ENCODE measurements around the gene FUZ. TPM values are rescaled to one million over a fixed set of nuclear protein-coding genes. Genes with fewer than 3 reads are reported as not detected.
A peak's percentile ranks its signal among the peaks of the same experiment; 100 is the strongest.

FUZ gene, protein sequence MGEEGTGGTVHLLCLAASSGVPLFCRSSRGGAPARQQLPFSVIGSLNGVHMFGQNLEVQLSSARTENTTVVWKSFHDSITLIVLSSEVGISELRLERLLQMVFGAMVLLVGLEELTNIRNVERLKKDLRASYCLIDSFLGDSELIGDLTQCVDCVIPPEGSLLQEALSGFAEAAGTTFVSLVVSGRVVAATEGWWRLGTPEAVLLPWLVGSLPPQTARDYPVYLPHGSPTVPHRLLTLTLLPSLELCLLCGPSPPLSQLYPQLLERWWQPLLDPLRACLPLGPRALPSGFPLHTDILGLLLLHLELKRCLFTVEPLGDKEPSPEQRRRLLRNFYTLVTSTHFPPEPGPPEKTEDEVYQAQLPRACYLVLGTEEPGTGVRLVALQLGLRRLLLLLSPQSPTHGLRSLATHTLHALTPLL
- total RNA-seq = 10 to 100 TPM in 1 of 2 donors, 1 to 10 TPM in 1; 6.9 to 12.2 TPM
- long read RNA-seq, donor 1, partial matches to known transcripts = 0 of 8 reads
- long read RNA-seq, donor 1, other reads (novel, unspliced or antisense) = 3 of 8 reads
- long read RNA-seq, donor 2, transcript FUZ-201 (11 exons, 1,675 nt) = major isoform, 10 of 35 reads
- long read RNA-seq, donor 2, partial matches to known transcripts = 0 of 35 reads
- long read RNA-seq, donor 2, other reads (novel, unspliced or antisense) = 18 of 35 reads

DNA sequence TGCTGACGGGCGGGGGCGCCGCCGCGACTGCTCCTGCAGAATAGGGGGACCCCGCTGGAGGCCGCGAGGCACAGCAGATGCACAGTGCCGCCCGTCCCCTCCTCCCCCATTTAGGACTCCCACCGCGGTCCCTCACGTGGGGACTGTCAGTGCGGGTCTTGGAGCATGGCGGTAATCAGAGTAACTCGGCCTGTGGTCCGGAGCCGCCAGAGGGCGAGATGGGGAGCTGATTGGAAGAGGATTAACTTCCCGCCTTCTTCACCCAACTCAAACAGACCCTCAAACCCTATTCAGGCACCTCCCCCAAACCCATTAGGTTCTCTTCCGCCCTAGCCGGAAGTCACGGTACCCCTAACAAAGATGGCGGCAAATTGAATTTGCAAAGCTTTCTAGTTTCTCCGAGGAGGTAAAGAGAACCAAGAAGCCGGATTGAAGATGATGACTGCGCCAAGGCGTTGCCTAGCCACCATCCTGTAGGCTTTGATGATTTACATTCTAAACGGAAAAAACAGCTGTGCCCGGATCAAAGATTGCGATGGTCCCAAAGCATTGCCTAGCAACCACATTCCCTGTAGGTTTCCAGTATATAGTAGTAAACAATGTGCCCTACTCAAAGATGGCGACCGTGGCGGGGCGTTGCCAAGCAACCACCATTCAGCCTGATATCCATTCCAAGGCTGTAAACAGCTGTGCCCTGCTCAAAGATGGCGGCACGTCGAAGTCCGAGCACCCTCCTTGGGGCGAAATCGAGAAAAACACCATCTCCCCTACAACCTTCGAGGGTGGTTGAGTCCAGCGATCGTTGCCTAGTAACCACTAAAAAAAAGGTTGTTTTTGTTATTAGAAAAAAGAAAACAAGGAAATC, at the start of gene FUZ:
FUZ (minus strand) TSS at position 296 of the 865 bp plus-strand sequence; CDS start at position 110, 186 bp downstream.
- intact Hi-C loops (cut with DNase I) = no loop called here
- DNase-seq (ENCODE audit: low spot score) = peak; percentile 99

DNA sequence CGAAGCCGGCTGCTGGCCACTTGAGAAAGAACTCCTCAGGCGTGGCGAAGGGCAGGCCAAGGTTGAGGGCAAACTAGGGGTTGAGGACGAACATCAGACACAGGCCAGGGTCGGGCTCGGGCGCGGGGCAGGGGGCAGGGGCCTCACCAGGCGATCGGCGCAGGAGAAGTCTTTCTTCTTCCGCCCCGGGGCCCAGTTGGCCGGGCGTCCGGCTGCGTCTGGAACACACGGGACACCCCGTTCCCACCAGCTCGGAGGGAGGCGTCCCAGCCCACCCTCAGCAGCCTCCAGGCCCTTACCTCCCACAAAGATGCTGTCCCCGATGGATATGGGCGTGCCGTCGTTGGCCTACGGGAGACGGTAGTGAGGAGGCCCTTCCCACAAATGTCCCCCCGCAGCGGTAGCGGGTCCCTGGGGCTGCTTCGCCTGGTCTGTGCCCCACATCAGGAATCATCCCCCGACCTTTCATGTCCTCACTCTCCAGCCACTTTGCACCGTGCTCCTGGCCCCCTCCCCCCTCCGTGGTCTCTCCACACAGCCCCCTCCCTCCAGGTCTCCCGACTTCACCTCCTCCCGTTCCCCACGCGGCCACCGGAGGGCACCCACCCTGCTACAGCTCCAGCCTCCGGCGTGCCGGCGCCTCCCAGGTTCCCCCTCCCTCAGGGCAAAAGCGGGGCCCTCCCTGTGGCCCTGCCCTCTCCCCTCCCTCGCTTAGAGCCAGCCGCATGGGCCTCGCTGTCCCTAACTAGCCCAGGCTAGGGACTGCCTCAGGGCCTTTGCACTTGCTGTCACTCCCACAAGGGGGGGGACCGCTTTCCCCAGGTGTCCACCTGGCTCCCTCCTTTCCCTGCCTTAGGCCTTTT, 49.5 kb upstream of the FUZ start:
- intact Hi-C loops (cut with DNase I) = no loop called here
- DNase-seq (ENCODE audit: low spot score) = peak; percentile 82

DNA sequence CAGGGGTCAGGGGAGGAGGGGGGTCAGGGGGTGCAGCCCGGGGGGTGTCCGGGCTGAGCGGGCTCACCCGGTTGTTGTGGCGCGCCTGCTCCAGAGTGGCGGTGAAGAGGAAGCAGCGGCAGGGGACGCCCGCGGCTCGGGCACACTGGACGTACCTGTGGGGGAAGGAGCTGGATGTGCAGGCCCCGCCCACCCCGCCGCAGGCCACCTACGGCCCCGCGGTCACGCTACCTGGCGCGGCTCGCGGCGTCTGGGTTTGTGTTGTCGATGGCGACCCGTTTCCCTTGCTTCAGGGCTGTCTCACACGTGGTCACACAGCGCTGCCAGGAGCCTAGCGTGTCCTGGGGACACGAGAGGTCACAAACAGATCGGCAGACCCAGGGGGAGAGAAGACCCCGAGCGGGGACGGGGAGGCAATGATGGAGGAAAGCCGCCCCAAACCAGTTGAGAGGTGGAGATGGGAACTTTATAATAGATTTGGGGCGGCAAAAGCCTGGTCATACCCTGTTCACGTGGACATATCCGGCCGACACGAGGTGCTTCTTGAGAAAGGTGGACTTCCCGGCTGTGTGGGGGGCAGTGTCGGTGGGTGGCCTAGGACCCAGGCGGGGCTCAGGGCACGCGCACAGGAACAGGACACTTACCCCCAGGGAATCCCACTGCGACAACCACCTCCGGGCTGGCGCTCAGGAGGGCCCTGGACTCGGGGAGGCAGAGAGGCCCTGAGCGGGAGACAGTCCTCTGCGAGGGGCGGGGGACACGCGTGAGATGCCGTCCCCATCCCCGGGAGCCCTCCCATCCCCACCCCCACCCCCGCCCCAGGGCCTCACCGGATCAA, 48.7 kb upstream of the FUZ start:
- DNase-seq (ENCODE audit: low spot score) = peak; percentile 77
- intact Hi-C loops (cut with DNase I) = no loop called here

DNA sequence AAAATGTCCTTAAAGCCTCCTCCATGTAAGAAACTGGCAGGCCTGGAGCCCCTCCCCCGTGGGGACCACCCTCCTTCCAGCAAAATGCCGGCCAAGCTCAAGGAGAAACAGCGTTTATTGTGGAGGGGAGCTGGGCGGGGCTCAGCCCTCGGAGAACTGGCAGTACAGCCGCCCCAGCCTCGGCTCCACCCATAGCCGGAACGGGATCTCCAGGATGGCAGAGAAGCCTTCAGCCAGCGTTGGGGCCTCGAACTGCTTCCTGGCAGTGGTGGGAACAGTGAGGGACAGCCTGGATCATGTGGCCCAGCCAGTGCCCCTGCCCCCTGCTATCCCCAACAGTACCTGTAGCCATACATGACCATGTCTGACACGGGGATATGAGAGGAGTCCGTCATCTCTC, 48.0 kb upstream of the FUZ start:
- intact Hi-C loops (cut with DNase I) = no loop called here
- peak; percentile 84 for DNase-seq (ENCODE audit: low spot score)

DNA sequence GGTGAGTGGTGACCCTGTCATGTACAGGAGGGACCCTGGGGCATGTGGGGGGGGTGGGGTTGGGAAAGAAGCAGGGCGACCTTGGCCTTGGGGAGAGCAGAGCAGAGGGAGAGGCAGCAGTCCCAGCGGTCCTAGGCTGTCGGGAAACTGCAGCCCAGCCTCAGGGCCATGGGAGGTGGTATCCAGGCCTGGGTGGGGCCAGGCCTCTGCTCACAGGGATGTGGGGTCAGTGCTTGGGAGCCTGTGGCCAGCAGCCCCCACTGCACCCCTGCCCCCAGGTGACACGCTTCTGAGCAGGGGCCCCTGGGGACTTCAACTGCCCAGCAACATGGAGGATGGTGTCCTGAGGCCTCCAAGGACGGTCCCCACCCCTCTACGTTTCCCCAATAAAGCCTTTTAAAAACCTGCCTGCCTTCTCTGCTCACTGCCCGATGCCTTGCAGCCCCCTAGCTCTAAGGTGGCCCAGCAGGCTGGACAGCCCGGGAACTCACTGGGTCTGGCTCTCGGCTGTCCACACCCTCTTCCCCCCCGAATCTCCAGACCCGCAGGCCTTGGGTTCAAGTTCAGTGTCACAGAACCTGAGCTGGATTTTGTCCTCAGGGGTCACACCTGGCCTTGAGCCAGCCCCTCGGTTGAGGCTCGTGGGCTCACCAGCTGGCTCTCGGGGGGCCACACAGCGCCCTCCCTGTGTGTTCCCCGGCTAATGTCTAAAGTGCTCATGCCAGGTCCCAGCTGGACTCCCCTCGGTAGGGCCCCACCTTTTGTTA, 47.4 kb upstream of the FUZ start:
- intact Hi-C loops (cut with DNase I) = no loop called here
- no peak for DNase-seq (ENCODE audit: low spot score)

DNA sequence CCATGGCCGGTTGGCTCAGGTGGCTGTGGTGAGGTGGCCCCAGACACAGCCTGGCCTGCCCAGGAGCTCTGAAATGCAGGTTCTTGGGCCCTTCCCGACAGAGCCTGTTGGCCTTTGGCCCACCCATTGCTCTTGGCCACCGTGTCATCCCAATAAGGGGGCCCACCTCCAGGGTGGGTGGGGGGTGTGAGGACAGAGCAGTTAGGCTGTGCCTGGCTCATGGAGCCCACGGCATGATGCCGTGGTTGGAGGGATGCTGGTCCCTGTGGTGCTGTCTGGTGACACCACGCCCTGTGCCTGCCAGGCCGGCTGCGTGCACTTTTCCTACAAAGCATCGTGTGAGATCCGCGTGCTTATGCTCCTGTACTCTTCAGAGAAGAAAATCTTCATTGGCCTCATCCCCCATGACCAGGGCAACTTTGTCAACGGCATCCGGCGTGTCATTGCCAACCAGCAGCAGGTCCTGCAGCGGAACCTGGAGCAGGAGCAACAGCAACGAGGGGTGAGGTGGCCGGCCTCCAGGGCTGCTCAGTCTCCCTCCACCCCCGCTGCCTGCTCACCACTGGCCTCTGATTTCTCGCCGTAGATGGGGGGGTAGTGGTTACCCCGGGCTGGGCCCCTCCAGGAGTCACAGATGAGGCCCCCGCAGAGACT, 46.7 kb upstream of the FUZ start:
- peak; percentile 80 for DNase-seq (ENCODE audit: low spot score)
- intact Hi-C loops (cut with DNase I) = no loop called here

DNA sequence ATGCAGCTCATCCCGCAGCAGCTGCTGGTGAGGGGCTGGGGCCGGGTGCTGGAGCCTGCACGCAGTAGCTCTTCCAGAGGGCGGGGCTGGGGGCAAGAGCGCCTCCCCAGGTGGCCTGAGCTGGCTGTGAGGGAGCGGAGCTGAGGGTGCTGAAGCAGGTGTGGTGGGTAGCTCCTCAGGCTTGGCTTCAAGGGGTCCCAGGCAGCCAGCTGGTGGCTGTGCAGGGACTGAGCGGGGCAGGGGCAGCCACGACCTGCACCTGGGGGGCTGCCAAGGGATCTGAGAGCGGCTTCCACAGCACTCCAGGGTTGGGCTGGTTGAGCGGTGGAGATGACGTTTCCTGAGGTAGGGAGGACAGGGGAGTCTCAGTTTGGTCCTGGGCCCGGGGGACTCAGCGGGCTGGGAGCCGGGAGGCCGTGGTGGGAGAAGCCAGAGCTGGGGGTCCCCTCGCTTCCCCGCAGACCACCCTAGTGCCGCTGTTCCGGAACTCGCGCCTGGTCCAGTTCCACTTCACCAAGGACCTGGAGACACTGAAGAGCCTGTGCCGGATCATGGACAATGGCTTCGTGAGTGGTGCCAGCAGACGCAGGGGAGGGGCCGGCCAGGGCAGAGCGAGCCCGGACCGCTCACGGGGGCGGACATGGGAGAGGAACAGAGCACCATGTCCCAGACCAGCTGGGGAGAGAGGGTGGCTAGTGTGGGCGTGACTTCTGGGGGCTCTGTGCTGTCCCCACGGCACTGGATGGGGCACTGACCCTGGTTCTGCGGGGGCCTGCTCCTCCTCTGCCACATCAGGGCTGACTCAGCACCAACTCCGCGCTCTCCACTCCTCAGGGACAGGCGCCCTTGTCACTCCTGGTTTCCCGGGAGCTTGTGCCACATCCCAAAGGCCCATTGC, 45.2 kb upstream of the FUZ start:
- DNase-seq (ENCODE audit: low spot score) = no peak
- intact Hi-C loops (cut with DNase I) = no loop called here

DNA sequence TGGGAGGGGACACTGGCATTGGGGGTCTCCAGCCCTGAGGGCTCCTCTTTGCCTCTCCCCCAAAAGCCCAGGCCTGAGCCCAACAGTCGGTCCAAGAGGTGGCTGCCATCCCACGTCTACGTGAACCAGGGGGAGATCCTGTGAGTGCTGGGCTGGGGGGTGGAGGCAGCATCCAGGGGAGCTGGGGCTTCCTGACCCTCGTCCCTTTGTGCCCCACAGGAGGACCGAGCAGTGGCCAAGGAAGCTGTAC, 44.7 kb upstream of the FUZ start:
- no peak for DNase-seq (ENCODE audit: low spot score)
- intact Hi-C loops (cut with DNase I) = no loop called here

DNA sequence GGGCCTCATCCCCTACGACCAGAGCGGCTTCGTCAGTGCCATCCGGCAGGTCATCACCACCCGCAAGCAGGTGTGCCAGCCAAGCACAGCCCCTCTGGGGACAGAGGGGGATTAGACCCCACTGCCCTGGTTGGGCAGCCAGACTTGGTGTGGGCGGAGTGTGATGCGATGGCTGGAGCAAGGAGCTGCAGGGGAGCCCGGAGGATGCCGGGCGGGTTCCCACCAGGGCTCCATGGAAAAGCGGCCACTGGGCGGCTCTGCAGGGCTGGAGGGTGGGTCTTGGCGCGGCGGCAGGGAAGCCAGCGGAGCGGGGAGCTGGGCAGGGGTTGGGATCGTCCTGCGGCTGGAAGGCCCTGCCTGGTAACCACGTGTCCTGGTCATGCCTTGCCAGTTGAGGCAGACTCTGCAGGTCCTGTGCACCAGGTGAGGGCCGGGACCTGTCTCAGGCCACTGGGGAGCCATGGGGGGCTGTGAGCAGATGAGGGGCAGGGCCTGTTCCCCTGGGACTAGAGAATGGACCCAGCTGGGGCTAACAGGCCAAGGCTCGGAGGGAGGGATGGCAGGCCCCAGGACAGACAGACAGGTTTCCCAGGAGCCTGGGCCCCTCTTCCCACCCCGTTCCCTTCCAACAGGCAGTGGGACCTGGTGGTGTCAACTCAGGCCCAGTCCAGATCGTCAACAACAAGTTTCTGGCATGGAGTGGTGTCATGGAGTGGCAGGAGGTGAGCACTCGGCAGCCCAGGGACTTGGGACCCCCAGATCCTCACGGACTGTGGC, 44.2 kb upstream of the FUZ start:
- intact Hi-C loops (cut with DNase I) = no loop called here

DNA sequence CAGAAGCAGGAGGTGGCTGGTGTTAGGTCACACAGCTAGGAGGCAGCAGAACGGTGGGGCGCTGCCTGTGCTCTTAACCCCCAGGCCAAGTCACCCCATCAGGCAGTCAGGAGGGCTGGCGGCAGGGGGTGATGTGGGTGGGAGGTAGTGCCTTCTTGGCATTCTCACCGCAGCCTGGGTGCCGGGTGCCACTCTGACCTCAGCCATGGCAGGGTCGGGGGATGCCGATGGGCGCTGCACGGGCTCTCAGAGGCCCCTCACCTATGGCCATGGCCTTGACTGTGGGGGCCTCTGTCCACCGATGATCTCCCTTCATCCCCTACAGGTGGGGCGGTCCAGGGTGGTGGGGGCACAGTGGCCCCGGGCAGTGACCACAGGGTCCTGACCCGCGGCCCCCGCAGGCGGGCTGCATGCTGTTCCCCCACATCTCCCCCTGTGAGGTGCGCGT, 43.5 kb upstream of the FUZ start:
- peak; percentile 78 for DNase-seq (ENCODE audit: low spot score)
- intact Hi-C loops (cut with DNase I) = no loop called here

More for the DNA sequence above, 44.2 kb upstream of the FUZ start:
- peak; percentile 82 for DNase-seq (ENCODE audit: low spot score)

DNA sequence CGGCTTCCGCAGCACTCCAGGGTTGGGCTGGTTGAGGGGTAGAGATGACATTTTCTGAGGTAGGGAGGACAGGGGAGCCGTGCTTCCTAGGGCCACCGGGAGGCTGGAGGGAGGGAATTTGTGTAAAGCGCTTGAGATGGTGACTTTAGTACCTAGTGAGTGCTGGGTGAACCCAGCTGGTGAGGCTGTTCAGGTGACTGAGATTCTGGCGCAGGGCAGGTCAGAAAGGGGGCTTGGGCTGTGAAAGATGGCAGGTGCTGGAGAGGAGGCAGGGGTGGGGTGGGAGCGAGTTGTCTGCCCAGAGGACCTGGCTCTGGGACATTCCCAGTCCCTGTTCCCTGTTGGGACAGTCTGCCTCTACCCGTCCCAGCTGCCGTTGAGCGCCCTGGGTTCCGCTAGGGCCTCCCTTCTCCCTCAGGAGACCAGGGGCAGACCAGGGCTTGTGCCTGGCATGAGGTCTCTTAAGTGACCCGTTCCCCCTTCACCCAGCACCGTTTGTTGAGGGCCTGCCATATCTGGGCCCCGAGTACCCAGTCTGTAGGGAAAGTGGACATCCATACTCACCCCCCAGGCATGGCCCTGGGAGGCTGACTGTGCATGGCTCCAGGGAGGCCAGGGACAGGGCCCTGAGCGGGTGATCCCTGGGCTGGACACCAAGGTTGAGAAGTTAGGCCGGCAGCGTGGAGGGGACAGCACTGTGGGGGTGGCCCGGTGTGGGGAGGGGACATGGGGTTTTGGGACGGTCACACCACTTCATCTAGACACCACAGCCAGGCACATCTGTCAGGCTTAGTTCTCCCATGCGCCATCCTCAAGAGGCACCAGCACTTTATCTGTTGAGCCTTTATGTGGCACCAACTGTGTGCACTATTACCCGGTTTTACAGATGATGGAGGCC, 42.8 kb upstream of the FUZ start:
- intact Hi-C loops (cut with DNase I) = no loop called here
- DNase-seq (ENCODE audit: low spot score) = no peak

DNA sequence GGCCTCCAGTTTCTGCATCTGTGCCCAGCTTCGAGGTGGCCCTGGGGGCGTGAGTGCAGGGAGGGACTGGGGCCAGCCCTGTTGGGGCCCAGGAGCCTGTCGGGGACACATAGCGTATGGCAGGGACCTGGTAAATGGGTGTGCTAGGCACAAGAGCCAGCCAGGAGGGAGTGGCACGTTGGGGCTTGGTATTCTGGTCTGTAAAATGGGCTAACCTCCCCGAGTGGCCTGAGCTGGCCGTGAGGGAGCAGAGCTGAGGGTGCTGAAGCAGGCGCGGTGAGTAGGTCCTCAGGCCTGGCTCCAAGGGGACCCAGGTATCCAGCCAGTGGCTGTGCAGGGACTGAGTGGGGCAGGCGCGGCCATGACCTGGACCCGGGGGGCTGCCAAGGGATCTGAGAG, 42.2 kb upstream of the FUZ start:
- peak; percentile 72 for DNase-seq (ENCODE audit: low spot score)
- intact Hi-C loops (cut with DNase I) = no loop called here

DNA sequence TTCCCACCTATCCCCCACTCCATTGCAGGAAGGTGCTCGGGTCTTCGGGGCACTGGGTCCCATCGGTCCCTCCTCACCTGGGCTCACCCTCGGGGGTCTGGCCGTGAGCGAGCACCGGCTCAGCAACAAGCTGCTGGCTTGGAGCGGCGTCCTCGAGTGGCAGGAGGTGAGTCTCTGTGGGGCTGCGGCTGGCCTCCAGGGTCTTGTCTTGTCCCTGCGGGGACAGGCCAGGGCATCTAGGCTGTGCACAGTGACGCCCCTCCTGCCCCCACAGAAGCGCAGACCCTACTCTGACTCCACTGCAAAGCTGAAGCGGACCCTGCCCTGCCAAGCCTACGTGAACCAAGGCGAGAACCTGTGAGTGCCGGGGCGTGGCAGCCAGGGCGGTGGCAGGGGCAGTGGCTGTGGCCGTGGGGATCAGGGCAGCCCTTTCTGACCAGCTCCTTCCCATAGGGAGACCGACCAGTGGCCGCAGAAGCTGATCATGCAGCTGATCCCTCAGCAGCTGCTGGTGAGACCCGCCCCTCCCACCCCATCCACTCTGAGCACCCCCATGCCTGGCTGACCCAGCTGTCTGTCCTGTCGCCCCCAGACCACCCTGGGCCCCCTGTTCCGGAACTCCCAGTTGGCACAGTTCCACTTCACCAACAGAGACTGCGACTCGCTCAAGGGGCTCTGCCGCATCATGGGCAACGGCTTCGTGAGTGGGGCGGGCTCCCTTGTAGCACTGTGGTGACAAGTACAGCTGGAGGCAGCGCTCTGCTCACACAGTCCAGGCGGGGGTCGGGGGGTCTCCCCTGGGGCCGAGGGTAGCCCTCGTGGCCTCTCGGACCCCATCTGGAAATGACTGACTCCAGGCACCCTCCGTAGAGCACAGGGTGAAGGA, 41.5 kb upstream of the FUZ start:
- peak; percentile 80 for DNase-seq (ENCODE audit: low spot score)
- intact Hi-C loops (cut with DNase I) = no loop called here
